Left cardiac atrium (tissue), 4 donors: ENCODE results near the gene CELSR3. TPM values are rescaled to one million over a fixed set of nuclear protein-coding genes. Genes with fewer than 3 reads are reported as not detected.

Experiments used
- ATAC-seq, 2 donors: fragments of 200-7000 bp; cut with Tn5 transposase; one replicate each; pipeline ENCODE4 v1.9.1; 2020; ENCODE audit warnings: mild to moderate bottlenecking in 2 of 2, moderate library complexity in 2 of 2
- DNase-seq: peaks from one replicate; pipeline ENCODE4 v3.0.0-alpha.2; 2020
- intact Hi-C, 2 donors: fragments of 100-400 bp; cut with DNase I; formaldehyde crosslinking; loops; one replicate each; pipeline versions ENCODE4 v1.14.1 to v1.15.1; 2022 to 2023
- total RNA-seq, 2 donors: library from RNA; stranded (reverse); fragmentation: NEBNext Ultra II Directional; extraction: Animal tissue kit (Norgen Biotek cat#: 25700); gene quantifications; one replicate each; pipeline ENCODE4 v1.2.1, GENCODE V29; 2021
- donor health status: DM: no; HTN: yes; CAD: no.
- donor health status: DM: no; HTN: yes; CAD: no; lungs with severe emphysema.
- donor health status: DM: yes; HTN: yes; CAD: no.
- donor health status: Dilated cardiomyopathy.

CELSR3 gene
- total RNA-seq, 2 donors from 2014 or later = 0.24 to 0.39 TPM

DNA sequence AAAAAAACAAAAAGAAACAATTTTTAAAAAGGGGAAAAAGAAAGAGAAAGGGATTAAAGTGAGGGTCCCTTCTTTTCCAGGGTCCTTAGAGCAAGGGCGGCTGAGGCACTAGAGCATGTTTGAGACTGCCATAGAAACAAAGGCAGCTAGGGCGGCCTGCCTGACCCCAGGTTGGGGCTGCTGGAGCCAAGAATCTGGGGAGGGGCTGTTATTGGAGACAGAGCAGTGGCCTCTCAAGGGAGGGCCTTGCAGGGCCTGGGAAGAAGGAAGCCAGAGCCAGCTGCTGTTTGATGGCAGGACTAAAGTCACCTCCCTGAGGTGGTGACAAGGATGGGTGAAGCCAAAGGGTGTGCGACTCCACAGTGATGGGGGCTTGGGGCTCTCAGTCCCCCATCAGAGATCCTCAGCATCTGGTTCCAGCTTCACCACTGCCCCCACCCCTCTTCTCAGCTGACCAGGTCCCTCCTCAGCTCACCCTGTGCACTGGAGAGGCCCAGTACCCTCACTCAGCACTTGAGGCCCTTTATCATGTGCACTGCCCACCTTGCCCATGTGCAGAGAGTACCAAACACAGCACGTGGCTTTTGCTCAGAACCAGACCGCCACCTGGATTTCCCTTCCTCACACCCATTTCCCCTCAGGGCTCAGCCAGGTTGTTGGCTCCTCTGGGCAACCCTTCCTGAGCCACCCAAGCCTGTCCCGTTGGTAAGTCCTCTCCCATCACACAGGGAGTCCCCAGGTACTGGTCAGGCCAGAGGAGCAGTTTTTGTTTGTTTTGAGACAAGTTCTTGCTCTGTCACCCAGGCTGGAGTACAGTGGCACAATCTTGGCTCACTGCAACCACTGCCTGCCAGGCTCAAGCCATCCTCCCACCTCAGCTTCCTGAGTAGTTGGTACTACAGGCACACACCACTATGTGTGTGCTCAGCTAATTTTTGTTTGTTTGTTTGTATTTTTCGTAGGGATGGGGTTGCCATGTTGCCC is 42.9 kb downstream of the CELSR3 start:
- DNase-seq (no peak), ATAC-seq (no peak)
- intact Hi-C loops = no loop called here

DNA sequence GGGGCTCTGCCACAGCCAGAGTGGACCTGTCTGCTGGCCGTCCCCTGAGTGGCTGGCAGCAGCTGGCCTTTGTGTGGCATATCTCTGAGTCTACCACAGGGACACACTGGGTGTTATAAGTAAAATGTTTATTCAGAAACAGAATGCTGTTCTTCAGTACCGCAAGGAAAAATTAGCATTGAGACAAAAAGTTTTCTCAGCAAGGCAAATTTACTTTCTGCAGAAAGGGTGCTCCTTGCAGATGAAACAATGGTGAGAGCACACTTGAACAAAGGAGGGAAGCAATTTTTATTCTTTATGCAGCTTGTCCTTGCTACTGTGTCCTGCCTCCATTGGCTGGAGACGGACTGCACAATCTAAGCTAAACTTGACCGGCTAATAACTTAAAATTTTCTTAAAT is 45.1 kb downstream of the CELSR3 start:
- no peak for ATAC-seq
- intact Hi-C loops = no loop called here
- DNase-seq = no peak

DNA sequence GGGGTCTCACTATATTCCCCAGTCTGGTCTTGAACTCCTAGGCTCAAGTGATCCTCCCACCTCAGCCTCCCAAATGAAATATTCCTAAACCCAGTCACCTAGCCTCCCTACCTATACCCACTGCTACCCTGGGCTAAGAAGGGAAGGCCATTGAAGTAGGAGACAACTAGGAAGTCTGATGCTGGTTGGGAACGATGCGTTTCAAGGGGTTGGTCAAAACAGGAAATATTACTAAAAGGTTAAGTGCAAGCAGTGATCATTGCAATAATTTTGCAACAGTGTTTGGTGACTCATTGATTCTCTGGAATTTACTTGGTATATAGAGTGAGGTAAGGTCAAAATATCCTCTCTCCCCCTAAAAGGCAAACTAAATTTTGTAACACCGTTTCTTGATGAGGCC is 48.6 kb downstream of the CELSR3 start:
- intact Hi-C loops = no loop called here
- DNase-seq = no peak
- no peak for ATAC-seq

DNA sequence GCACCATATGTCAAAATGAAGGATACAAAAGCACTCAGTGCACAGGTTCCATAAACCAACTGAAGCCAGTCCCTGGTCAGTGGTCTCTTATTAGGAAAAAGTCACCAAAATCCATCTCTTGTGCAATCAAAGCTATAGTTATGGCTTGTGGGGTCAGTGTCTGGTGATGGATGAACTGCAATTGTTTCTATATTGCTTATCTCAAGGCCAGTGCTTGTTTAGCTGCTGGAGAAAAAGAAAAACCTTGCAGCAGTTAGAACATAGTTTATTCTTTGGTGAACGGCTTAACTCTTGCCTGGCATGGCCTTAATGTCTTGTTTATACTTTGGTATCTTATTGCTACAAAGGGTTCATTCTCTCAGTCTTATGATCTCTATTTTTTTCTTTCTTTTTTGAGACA is 50.4 kb downstream of the CELSR3 start:
- ATAC-seq (no peak), DNase-seq (no peak)
- intact Hi-C loops = no loop called here

DNA sequence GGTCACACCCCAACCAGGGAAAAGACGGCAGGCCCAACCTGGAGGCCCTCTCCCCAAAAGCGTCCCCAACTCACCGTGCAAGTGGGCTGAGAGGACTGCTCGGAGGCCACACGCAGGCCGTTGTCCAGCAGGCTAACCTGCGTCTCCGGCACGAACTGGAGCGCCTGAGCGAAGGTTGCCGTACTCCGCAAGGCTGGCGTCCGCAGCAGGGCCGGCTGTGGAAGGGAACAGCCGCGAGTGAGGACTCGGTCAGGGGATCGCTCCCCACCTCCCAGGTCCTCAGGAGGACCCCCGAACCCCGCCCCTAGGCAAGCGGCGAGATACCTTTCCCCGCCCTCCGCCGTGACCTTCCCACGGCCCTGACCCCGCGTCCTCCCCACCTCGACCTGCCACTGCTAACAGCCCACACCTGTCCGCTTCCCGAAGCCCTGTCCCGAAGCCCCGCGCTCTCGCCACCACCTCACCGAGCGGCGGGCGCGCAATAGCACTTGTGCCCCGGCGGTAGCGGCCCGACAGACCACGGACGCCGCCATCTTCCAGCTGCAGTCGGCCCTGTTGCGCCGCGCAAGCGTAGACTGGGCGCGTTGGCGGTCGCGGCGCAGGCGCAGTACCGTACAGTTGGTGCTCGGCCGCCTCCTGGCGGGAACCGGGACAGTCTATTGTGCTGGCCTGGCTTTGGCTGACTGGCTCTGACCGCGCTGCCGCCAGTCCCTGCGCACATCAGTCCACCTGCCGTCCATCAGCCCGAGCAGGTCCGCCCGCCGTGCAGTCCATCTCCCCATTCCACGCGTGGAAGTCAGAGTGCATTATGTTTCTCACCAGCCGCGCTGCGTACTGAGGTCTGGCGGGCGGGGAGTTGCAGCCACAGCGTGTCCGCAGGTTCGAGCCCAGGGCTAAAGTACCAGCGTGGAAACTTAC is 53.3 kb downstream of the CELSR3 start, which contains the start of gene UQCRC1:
UQCRC1 (minus strand) TSS at position 559 of the 918 bp plus-strand sequence; CDS start at position 533, 26 bp downstream.
- DNase-seq = peak; percentile 94
- peak; percentile 100 for ATAC-seq
- intact Hi-C loops = no loop called here

DNA sequence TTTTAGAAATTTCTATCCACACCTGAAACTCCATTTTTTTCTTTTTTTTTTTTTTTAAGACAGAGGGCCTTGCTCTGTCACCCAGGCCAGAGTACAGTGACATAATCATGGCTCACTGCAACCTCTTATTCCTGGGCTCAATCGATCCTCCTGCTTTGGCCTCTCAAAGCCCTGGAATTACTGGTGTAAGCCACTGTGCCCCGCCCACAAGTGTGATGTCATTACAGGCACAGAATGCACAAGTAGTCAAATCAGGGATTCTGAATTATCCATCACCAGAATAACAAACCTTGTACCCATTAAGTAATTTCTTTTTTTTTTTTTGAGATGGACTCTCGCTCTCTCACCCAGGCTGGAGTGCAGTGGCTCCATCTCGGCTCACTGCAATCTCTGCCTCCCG is 55.2 kb downstream of the CELSR3 start:
- intact Hi-C loops = no loop called here
- ATAC-seq (no peak), DNase-seq (no peak)

DNA sequence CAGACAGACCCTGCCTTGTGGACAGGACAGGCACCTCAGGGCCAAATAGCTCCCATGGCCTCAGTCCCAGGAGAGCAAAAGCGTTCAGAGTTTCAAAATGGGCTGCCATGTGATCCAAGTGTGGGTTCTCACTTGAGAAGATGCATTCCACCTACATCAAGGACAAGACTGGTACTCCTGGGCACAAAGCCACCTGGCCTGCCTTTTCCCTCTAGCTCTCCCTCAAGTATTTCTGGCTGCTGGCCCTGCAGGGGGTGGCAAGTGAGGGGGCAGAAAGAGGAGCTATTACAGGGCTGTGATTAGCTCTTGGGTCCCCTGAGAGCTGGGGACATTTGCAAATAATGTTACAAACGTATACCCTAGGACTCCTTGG is 61.1 kb downstream of the CELSR3 start:
- intact Hi-C loops = no loop called here
- DNase-seq (peak; percentile 62), ATAC-seq (peak; percentile 7 to 11)

DNA sequence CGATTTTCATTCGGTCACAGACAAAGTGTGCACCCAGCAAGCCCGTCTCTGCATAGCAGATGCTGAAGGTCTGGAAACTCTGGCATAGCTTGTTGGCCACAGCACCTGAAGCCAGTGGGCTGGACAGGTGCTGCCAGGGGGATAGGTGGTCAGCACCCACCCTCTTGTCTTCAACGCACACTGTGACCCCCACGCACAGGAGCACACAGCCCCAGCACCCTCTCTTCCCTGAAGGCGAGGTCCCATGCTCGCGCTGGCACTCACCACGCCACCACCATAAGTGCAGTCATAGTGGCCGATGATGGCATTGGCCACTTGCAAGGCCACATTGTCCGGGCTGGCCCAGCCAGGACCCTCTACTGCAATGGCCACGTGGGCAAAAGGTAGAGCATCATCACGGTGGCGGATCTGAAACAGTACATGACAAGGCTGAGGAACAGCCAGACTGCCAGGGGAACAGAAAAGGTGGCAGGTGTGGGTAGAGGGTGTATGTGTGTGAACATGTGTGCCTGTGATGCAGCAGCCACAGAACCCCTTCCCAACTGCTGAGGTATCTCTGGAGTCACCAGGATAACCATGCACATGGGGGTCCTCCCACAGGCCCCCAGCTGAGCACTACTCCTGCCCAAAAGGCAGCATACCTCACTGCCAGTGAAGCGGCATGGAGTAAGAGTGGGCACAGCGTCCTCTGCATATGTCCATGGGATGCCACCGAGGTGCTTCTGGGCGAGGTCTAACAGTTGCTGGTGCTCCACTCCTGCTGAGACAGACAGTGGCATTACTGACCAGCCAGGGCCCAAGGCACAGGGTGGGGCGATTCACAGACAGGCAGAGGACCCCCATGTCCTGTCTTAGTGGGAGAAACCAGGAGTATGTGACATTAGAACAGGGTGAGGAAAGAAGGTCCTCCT is 61.7 kb downstream of the CELSR3 start:
- DNase-seq (no peak), ATAC-seq (no peak)
- intact Hi-C loops = no loop called here

DNA sequence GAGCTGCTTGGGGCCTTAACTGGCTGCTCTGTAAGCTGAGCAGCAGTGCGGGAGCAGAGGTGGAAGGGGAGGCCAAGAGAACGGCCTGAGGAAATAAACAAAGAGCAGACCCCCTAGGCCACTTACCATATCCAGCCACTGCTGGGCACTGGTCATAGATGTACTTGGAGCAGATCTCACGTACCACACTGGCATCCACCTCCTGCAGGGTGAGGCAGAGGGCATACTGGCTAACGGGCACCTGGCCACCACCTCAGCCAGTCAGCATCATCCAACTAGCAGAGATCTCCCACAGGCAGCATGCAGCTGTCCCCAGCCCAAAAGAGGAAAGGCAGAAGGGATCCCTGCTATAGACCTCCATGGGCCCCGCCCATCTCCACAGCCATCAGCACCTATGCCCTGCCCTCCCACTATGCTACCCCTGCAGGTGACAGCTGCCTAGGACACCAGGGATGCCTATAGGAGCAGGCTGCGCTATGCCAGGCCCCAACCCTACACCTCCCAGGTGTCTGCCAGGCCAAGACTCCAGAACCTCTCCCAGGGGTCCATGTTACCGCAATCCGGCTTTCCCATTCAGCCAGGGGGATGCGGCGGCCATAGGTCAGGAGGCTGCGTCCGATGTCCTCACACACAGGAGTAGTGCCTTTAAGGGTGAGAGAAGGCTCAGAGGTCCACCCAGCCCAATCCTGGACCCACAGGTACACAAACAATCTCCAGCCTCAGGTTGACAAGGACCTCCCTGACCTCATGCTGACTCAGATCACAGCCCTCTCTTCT is 63.0 kb downstream of the CELSR3 start:
- intact Hi-C loops = no loop called here
- DNase-seq (no peak), ATAC-seq (no peak)

DNA sequence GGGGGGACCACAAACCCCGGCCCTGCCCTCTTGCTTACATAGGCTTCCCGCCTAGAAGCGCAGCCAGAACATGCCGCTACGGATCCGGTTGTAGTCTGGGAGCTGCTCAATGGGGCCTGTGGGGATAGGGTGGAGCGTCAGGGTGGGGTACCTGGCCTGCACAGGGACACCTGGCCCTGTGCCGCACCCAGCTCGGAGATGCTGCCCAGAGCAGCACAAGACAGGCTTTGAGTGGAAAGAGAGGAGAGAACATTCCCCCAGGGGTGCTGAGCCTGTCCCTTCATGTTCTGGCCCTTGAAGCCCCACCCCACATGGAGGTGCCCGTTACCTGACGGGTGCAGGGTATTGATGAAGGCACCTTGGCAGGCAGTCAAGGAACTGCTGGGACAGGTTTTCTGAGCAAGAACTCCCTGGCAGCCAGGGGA is 63.6 kb downstream of the CELSR3 start:
- intact Hi-C loops = no loop called here
- ATAC-seq (no peak), DNase-seq (no peak)

DNA sequence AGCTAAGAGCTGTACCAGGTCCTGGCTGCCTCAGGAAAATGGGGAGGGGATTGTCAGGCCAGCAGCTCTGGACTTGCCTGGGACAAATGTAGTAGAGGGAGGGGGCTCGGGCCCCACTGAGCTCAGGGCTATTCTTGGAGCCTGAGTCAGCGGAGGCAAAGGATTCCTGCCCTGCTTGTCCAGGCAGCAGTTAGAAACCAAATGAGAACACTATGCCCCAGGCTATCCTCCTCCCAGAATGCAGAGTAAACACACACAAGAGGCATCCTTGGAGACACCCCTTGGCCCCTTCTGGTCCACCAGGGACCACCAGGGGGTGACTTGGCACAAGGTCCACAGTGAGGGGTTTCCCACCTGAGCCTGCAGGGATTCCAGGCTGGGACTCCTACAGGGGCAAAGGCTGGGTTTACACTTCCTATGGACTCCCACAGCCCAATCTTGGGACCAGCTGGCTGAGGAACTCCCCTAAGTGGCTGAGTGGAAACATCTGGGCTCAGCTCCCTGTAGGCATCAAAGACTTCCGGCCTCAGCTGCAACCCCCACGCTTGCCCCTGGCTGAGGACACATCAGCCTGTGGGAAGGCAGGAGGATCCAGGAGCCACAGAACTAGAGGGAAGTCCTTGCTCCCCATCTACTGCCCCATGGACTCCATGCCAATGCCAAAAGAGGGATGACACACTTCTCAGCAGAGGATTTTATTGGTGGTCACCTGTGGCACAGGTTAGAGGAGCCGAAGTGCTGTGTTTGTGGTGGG is 64.2 kb downstream of the CELSR3 start:
- DNase-seq (peak; percentile 55), ATAC-seq (peak; percentile 64 to 79)
- intact Hi-C loops = no loop called here

DNA sequence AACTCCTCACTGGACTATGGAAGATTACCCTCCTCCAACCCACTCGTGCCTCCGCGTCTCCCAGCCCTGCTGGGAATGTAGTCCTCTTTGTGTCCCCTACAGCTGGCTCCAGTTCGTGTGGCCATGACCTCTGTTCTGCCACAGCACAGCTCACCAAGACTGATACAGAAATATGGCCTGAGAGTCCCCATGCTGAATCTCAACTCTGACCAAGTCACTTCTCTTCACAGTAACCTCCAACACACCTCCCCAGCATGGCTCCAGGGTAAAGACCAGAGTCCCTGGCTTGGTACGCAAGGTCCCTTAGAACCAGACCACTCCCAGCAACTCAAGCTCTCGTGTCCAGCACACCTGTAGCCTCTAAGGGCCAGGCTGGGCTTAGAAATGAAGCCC is 65.3 kb downstream of the CELSR3 start:
- no peak for DNase-seq
- no peak for ATAC-seq

DNA sequence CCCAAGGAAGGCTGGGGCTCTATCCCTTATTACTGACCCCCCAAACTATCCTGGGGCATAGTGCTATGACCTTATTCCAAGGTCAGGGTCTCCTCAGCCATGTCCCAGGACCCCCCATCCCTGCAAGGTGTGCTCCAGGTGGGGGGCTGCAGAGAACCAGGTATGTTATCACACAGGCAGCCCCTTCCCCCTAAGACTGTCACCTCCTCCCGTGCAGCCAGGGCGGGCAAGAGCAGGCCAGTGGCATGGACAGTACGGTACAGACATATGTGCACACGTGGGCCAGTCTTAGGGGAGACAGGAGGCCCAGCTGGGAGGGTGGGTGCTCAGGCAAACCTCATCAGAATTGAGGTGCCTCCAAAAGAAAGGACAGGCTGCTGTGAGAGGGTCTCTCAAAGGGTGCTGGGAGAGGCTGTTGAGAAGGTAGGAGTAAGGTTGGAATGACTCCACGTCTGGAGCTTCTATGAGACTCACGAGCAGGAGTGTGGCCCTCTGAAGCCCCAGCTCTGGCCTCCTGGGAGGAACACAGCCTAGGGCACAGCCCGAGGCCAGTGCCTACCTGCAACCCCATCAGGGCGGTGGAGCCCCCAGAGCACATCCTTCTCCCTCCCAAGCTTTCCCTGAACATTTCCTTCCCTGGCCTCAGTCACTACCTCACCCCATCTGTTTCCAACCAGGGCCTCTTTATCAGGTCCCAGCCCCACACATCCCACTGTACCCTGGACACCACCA is 65.8 kb downstream of the CELSR3 start:
- intact Hi-C loops = no loop called here
- no peak for ATAC-seq
- no peak for DNase-seq

More for the DNA sequence above, 65.3 kb downstream of the CELSR3 start:
- intact Hi-C loops = no loop called here

DNA sequence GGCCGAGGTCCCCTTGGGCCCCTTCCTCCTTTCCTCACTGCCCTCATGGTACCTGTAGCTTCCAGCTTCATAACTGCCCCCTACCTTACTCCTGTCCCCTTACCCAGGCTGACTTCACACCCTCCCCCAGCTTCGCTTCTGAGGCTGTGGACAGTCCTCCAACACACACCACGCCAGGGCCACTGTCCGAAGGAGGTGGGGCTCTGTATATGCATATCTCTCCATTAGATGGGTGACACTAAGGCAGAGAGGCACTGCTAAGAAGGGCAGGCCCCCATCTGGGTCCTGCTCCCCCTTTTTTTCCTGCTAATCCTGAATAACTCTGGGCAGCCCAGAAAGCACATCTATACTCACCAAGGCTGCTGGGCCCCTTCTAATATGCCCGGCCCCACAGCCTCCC is 66.5 kb downstream of the CELSR3 start:
- ATAC-seq (no peak), DNase-seq (no peak)
- intact Hi-C loops = no loop called here

DNA sequence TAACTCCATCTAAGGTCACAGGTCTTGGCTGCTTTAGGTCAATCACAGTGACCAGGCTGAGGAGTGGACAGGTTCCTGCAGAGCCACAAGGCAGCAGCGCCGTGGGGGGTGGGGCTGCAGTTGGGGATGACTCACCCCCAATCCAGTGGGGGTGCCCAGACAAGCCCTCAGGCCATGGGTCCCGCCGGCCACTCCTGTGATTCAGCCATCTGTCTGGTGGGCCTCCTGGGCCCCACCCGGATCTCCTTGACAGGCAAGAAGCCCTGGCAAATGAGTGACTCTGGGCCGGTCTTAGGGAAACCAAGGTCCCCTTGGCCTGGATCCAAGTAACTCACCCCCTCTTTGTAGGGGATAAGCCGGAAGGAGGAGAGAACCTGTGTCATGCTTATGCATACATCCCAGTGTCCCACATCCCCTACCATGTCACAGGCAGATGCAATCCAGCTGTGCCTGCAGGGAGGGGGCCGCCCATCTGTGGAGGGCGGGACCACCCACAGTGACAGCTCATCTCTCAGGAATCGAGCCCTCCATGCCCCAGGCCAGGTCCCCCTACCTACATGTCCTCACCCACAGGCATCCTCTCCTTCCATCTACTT is 67.1 kb downstream of the CELSR3 start:
- ATAC-seq (peak in 1 of 2 donors; percentile 66), DNase-seq (peak; percentile 58)
- intact Hi-C loops = no loop called here

DNA sequence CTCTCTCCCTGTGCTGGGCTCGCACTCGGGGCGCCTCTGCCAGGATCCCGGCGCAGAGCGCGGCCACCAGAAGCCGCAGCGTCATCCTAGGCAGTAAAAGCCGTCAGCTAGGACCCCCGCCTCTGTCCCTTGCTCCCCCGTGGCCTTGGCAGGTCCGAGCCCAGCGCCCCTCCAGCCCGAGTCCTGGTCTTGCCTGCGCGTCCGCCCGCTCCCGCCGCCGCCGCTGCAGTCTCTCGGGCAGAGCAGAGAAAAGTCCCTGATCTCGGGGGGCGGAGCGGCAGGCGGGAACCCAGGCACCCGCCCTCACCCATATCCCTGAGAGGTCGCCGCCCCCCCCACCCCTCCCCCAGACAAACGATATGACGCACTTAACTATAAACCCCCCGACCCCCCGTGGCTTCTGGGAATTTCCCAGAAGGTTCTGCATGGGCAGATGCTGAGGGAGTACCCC is 67.6 kb downstream of the CELSR3 start, which contains the start of gene COL7A1:
COL7A1 (minus strand) TSS at position 255 of the 451 bp plus-strand sequence; CDS start at position 85, 170 bp downstream.
- ATAC-seq (peak; percentile 7 to 24), DNase-seq (no peak)
- intact Hi-C loops = no loop called here
